ENCODE data around the gene NT5DC3.

The NT5DC3 gene

GRCh38 chr12:103727638-103728037, 113.4 kb downstream of the NT5DC3 start:
- DNase-seq (no peak), ATAC-seq (no peak)
- Mint-ChIP-seq H3K36me3 (ENCODE audit: low read depth) (no peaks in the 10 kb centered on the region), H3K9me3 (no peaks in the 10 kb centered on the region), H3K27ac (no peak overlapping the region), H3K4me3 (no peak overlapping the region), H3K4me1 (no peaks in the 10 kb centered on the region), H3K27me3 (peaks cover 4% of the 10 kb centered on the region)

- H3K4me1 Mint-ChIP-seq, result no peaks in the 10 kb centered on the region
- ATAC-seq (no peak), DNase-seq (no peak)
- no peaks in the 10 kb centered on the region for H3K27me3 Mint-ChIP-seq
- no peaks in the 10 kb centered on the region for H3K9me3 Mint-ChIP-seq
- no peaks in the 10 kb centered on the region for H3K36me3 Mint-ChIP-seq (ENCODE audit: low read depth)
- no peak overlapping the region for H3K27ac Mint-ChIP-seq
- H3K4me3 Mint-ChIP-seq, result no peak overlapping the region
Measured at GRCh38 chr12:103725398-103725797, 115.6 kb downstream of the NT5DC3 start.
